ENCODE results near the gene IGFBP5. TPM values are rescaled to one million over a fixed set of nuclear protein-coding genes. Genes with fewer than 3 reads are reported as not detected.

Gene IGFBP5
- total and polyA plus RNA-seq, 2 donors: 6.6 to 134 TPM

DNA sequence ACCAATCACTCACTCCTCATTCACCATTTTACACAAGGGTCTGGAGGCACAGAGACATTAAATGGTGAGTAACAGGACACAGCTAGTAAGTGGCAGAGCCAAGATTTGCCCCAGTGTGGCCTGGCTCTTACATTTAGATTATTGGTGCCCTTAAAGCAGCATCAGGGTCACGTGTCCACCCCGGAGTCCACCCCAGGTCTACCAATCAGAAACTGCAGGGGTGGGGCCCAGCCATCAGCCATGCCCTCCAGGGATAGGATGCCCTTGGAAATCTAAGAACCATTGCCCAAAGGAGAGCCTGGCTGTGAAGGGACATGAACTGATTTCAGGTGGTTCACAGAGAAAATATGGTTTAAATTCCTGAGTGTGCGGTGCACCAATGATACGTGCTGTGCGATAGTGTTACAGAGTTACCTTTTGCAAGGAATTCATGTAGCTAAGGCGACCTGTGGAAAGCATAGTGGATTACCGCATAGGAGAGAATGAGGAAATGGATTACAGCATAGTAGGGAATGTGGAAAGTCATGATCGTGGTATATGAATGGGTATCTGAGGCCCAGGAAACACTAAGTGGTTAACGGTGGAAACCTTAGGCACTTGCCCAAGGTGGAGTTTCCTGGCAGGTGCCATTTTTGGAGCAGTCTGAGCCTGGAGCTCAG, 17.8 kb downstream of the IGFBP5 start:
- no peak overlapping the region for H3K27ac ChIP-seq (ENCODE audit: low read depth in 1 of 2, low read length in 1 of 2)
- H3K36me3 ChIP-seq (ENCODE audit: control insufficient read depth in 2 of 2, insufficient read depth in 2 of 2, low read length in 1 of 2): no peaks in the 10 kb centered on the region
- peaks cover 0 to 12% of the 10 kb centered on the region in 2 donors for H3K27me3 ChIP-seq (ENCODE audit: control insufficient read depth in 2 of 2, insufficient read depth in 1 of 2, low read length in 1 of 2)
- WGBS: 87% methylated on average over 9 of the region's 9 CpGs
- H3K9me3 ChIP-seq (ENCODE audit: control insufficient read depth in 2 of 2, insufficient read depth in 1 of 2, low read length in 1 of 2): no peaks in the 10 kb centered on the region
- H3K4me1 ChIP-seq (ENCODE audit: control insufficient read depth in 2 of 2, insufficient read depth in 2 of 2, low read length in 2 of 2): peaks cover 0 to 7% of the 10 kb centered on the region in 2 donors
- DNase-seq (ENCODE audit: low read depth in 6 of 9, low spot score in 9 of 9): no peak
- H3K4me3 ChIP-seq (ENCODE audit: low read length in 2 of 2): no peak overlapping the region

- Histone ChIP-seq H3K36me3 (ENCODE audit: control insufficient read depth in 2 of 2, insufficient read depth in 2 of 2, low read length in 1 of 2) (no peaks in the 10 kb centered on the region), H3K27ac (ENCODE audit: low read depth in 1 of 2, low read length in 1 of 2) (no peak overlapping the region), H3K9me3 (ENCODE audit: control insufficient read depth in 2 of 2, insufficient read depth in 1 of 2, low read length in 1 of 2) (no peaks in the 10 kb centered on the region), H3K27me3 (ENCODE audit: control insufficient read depth in 2 of 2, insufficient read depth in 1 of 2, low read length in 1 of 2) (peaks cover 0 to 12% of the 10 kb centered on the region in 2 donors), H3K4me1 (ENCODE audit: control insufficient read depth in 2 of 2, insufficient read depth in 2 of 2, low read length in 2 of 2) (no peaks in the 10 kb centered on the region), H3K4me3 (ENCODE audit: low read length in 2 of 2) (no peak overlapping the region)
- no peak for DNase-seq (ENCODE audit: low read depth in 6 of 9, low spot score in 9 of 9)
- 93% methylated on average over 17 of the region's 17 CpGs for WGBS
These were observed 18.7 kb downstream of the IGFBP5 start for GRCh38 chr2:216676630-216677029.

- H3K4me1 ChIP-seq (ENCODE audit: control insufficient read depth in 2 of 2, insufficient read depth in 2 of 2, low read length in 2 of 2): no peaks in the 10 kb centered on the region
- DNase-seq (ENCODE audit: low read depth in 6 of 9, low spot score in 9 of 9): no peak
- 94% methylated on average over 9 of the region's 9 CpGs for WGBS
- H3K27ac ChIP-seq (ENCODE audit: low read depth in 1 of 2, low read length in 1 of 2): no peak overlapping the region
- no peaks in the 10 kb centered on the region for H3K36me3 ChIP-seq (ENCODE audit: control insufficient read depth in 2 of 2, insufficient read depth in 2 of 2, low read length in 1 of 2)
- H3K4me3 ChIP-seq (ENCODE audit: low read length in 2 of 2): no peak overlapping the region
- no peaks in the 10 kb centered on the region for H3K9me3 ChIP-seq (ENCODE audit: control insufficient read depth in 2 of 2, insufficient read depth in 1 of 2, low read length in 1 of 2)
- H3K27me3 ChIP-seq (ENCODE audit: control insufficient read depth in 2 of 2, insufficient read depth in 1 of 2, low read length in 1 of 2): peaks cover 0 to 25% of the 10 kb centered on the region in 2 donors
These were observed 21.0 kb downstream of the IGFBP5 start for GRCh38 chr2:216674376-216674775.

- DNase-seq (ENCODE audit: low read depth in 6 of 9, low spot score in 9 of 9): no peak
- no peak overlapping the region for H3K4me3 ChIP-seq (ENCODE audit: low read length in 2 of 2)
- no peaks in the 10 kb centered on the region for H3K36me3 ChIP-seq (ENCODE audit: control insufficient read depth in 2 of 2, insufficient read depth in 2 of 2, low read length in 1 of 2)
- WGBS: 96% methylated on average over 9 of the region's 9 CpGs
- no peak overlapping the region for H3K27ac ChIP-seq (ENCODE audit: low read depth in 1 of 2, low read length in 1 of 2)
- peaks cover 0 to 25% of the 10 kb centered on the region in 2 donors for H3K27me3 ChIP-seq (ENCODE audit: control insufficient read depth in 2 of 2, insufficient read depth in 1 of 2, low read length in 1 of 2)
- H3K4me1 ChIP-seq (ENCODE audit: control insufficient read depth in 2 of 2, insufficient read depth in 2 of 2, low read length in 2 of 2): no peaks in the 10 kb centered on the region
- H3K9me3 ChIP-seq (ENCODE audit: control insufficient read depth in 2 of 2, insufficient read depth in 1 of 2, low read length in 1 of 2): no peaks in the 10 kb centered on the region
These were observed 21.7 kb downstream of the IGFBP5 start for GRCh38 chr2:216673609-216674008.

DNA sequence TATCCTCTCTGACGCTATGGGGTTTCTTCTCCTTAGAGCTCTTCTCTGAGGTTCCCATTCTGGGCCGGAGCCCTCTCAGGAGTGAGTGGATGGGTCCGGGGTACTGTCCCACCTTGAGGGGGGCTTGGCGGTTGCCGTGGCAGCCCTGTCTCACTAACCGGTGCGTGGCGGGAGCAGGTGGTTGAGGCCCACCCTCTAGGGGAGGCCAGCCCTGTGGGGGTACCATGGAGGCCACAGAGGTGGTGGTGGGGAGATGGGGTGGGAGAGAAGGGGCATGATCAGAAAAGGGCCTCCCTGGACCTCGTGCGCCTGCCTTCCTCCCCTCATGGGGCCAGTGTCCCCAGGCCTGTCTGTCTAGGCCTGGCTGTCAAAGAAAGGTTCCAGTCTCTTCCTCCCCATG, 22.3 kb downstream of the IGFBP5 start:
- DNase-seq (ENCODE audit: low read depth in 6 of 9, low spot score in 9 of 9): no peak
- Histone ChIP-seq H3K4me1 (ENCODE audit: control insufficient read depth in 2 of 2, insufficient read depth in 2 of 2, low read length in 2 of 2) (no peaks in the 10 kb centered on the region), H3K27ac (ENCODE audit: low read depth in 1 of 2, low read length in 1 of 2) (no peak overlapping the region), H3K4me3 (ENCODE audit: low read length in 2 of 2) (no peak overlapping the region), H3K36me3 (ENCODE audit: control insufficient read depth in 2 of 2, insufficient read depth in 2 of 2, low read length in 1 of 2) (no peaks in the 10 kb centered on the region), H3K27me3 (ENCODE audit: control insufficient read depth in 2 of 2, insufficient read depth in 1 of 2, low read length in 1 of 2) (peaks cover 0 to 25% of the 10 kb centered on the region in 2 donors), H3K9me3 (ENCODE audit: control insufficient read depth in 2 of 2, insufficient read depth in 1 of 2, low read length in 1 of 2) (no peaks in the 10 kb centered on the region)
- 97% methylated on average over 10 of the region's 10 CpGs for WGBS

DNA sequence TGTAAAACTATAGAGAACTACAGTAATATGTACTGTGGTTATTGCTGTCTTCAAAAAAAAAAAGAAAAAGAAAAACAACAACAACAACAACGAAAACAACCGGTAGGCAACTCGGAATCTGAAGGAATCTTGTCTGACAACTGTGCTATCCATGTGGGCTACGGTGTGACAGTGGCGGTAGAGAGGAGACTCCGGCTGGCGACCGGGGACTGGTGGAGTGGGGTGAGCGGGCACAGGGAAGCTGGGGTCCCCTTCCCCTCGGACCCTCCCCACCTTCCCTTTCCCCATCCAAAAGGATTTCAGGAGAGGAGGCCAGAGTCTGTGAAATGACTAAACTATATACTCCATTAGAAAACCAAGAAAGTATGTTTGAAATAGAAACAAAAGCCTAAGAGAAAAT, 22.9 kb downstream of the IGFBP5 start:
- Histone ChIP-seq H3K36me3 (ENCODE audit: control insufficient read depth in 2 of 2, insufficient read depth in 2 of 2, low read length in 1 of 2) (no peaks in the 10 kb centered on the region), H3K9me3 (ENCODE audit: control insufficient read depth in 2 of 2, insufficient read depth in 1 of 2, low read length in 1 of 2) (no peaks in the 10 kb centered on the region), H3K4me1 (ENCODE audit: control insufficient read depth in 2 of 2, insufficient read depth in 2 of 2, low read length in 2 of 2) (no peaks in the 10 kb centered on the region), H3K27ac (ENCODE audit: low read depth in 1 of 2, low read length in 1 of 2) (no peak overlapping the region), H3K27me3 (ENCODE audit: control insufficient read depth in 2 of 2, insufficient read depth in 1 of 2, low read length in 1 of 2) (peaks cover 0 to 25% of the 10 kb centered on the region in 2 donors), H3K4me3 (ENCODE audit: low read length in 2 of 2) (no peak overlapping the region)
- no peak for DNase-seq (ENCODE audit: low read depth in 6 of 9, low spot score in 9 of 9)
- 97% methylated on average over 10 of the region's 10 CpGs for WGBS

GRCh38 chr2:216671791-216672343, 23.5 kb downstream of the IGFBP5 start:
- Histone ChIP-seq H3K27me3 (ENCODE audit: control insufficient read depth in 2 of 2, insufficient read depth in 1 of 2, low read length in 1 of 2) (peaks cover 0 to 25% of the 10 kb centered on the region in 2 donors), H3K9me3 (ENCODE audit: control insufficient read depth in 2 of 2, insufficient read depth in 1 of 2, low read length in 1 of 2) (no peaks in the 10 kb centered on the region), H3K36me3 (ENCODE audit: control insufficient read depth in 2 of 2, insufficient read depth in 2 of 2, low read length in 1 of 2) (no peaks in the 10 kb centered on the region), H3K27ac (ENCODE audit: low read depth in 1 of 2, low read length in 1 of 2) (no peak overlapping the region), H3K4me1 (ENCODE audit: control insufficient read depth in 2 of 2, insufficient read depth in 2 of 2, low read length in 2 of 2) (no peaks in the 10 kb centered on the region), H3K4me3 (ENCODE audit: low read length in 2 of 2) (no peak overlapping the region)
- 89% methylated on average over 12 of the region's 12 CpGs for WGBS
- no peak for DNase-seq (ENCODE audit: low read depth in 6 of 9, low spot score in 9 of 9)

GRCh38 chr2:216671081-216671411, 24.3 kb downstream of the IGFBP5 start:
- H3K36me3 ChIP-seq (ENCODE audit: control insufficient read depth in 2 of 2, insufficient read depth in 2 of 2, low read length in 1 of 2): no peaks in the 10 kb centered on the region
- WGBS: 96% methylated on average over 11 of the region's 11 CpGs
- H3K9me3 ChIP-seq (ENCODE audit: control insufficient read depth in 2 of 2, insufficient read depth in 1 of 2, low read length in 1 of 2): no peaks in the 10 kb centered on the region
- H3K4me1 ChIP-seq (ENCODE audit: control insufficient read depth in 2 of 2, insufficient read depth in 2 of 2, low read length in 2 of 2): no peaks in the 10 kb centered on the region
- H3K4me3 ChIP-seq (ENCODE audit: low read length in 2 of 2): no peak overlapping the region
- H3K27me3 ChIP-seq (ENCODE audit: control insufficient read depth in 2 of 2, insufficient read depth in 1 of 2, low read length in 1 of 2): peaks cover 0 to 23% of the 10 kb centered on the region in 2 donors
- no peak for DNase-seq (ENCODE audit: low read depth in 6 of 9, low spot score in 9 of 9)
- no peak overlapping the region for H3K27ac ChIP-seq (ENCODE audit: low read depth in 1 of 2, low read length in 1 of 2)

- H3K27ac ChIP-seq (ENCODE audit: low read depth in 1 of 2, low read length in 1 of 2): no peak overlapping the region
- H3K4me1 ChIP-seq (ENCODE audit: control insufficient read depth in 2 of 2, insufficient read depth in 2 of 2, low read length in 2 of 2): peaks cover 0 to 2% of the 10 kb centered on the region in 2 donors
- 79% methylated on average over 17 of the region's 17 CpGs for WGBS
- no peaks in the 10 kb centered on the region for H3K36me3 ChIP-seq (ENCODE audit: control insufficient read depth in 2 of 2, insufficient read depth in 2 of 2, low read length in 1 of 2)
- H3K9me3 ChIP-seq (ENCODE audit: control insufficient read depth in 2 of 2, insufficient read depth in 1 of 2, low read length in 1 of 2): no peaks in the 10 kb centered on the region
- H3K27me3 ChIP-seq (ENCODE audit: control insufficient read depth in 2 of 2, insufficient read depth in 1 of 2, low read length in 1 of 2): peaks cover 0 to 23% of the 10 kb centered on the region in 2 donors
- DNase-seq (ENCODE audit: low read depth in 6 of 9, low spot score in 9 of 9): no peak
- no peak overlapping the region for H3K4me3 ChIP-seq (ENCODE audit: low read length in 2 of 2)
These were observed 24.9 kb downstream of the IGFBP5 start for GRCh38 chr2:216670266-216671080.
